ENCODE results near the gene ITLN2. TPM values are rescaled to one million over a fixed set of nuclear protein-coding genes. Genes with fewer than 3 reads are reported as not detected.

The ITLN2 gene
- total and polyA plus RNA-seq, 2 donors (not counting 3 experiments of a cell fraction or from before 2014, with no cell fraction given) = 0.46 TPM; not detected in 1

GRCh38 chr1:161000736-161001480 is 46.3 kb upstream of the ITLN2 start:
- Histone ChIP-seq H3K27me3 (ENCODE audit: control insufficient read depth in 2 of 2, insufficient read depth in 2 of 2, low read length in 2 of 2) (no peaks in the 10 kb centered on the region), H3K4me2 (ENCODE audit: insufficient read depth, low read length) (no peak overlapping the region), H3K4me1 (ENCODE audit: control insufficient read depth, extremely low read depth, insufficient read depth, low read length) (peaks cover 19% of the 10 kb centered on the region), H4K20me1 (replicated peaks; ENCODE audit: control insufficient read depth, extremely low read depth, insufficient read depth, low read length) (no peaks in the 10 kb centered on the region), H3K4me3 (replicated peaks in 1 of 3; ENCODE audit: insufficient read depth in 1 of 3, low read depth in 1 of 3, low read length in 3 of 3) (no peak overlapping the region), H3K9ac (replicated peaks; ENCODE audit: extremely low read depth, insufficient read depth, low read length) (no peak overlapping the region), H3K79me2 (ENCODE audit: control insufficient read depth, insufficient read depth, low read length) (peaks cover 2% of the 10 kb centered on the region), H3K36me3 (ENCODE audit: control insufficient read depth in 2 of 2, extremely low read depth in 1 of 2, insufficient read depth in 2 of 2, low read length in 2 of 2) (peaks cover 10 to 30% of the 10 kb centered on the region in 2 experiments), H2AFZ (ENCODE audit: low read depth, low read length) (no peak overlapping the region), H3K9me3 (replicated peaks; ENCODE audit: control insufficient read depth, insufficient read depth, low read length) (no peaks in the 10 kb centered on the region), H3K9me1 (replicated peaks; ENCODE audit: control insufficient read depth, extremely low read depth, insufficient read depth, low read length) (no peaks in the 10 kb centered on the region), H3K27ac (ENCODE audit: insufficient read depth, low read depth, low read length) (no peak overlapping the region)
- intact Hi-C loops (cut with micrococcal nuclease) = no loop called here
- DNase-seq (ENCODE audit: low read depth, low spot score) (no peak), FAIRE-seq (no peak)
- dilution Hi-C loops (cut with MboI; ENCODE audit: extremely low pct_ligation_motif_present, low sequenced_read_pairs) = no loop called here
- no TSS peak for BruUV-seq (replicated peaks)
- POLR2A ChIA-PET = no interaction called here
- CTCF ChIA-PET = interaction anchor here (3.5 kb wide), 1 partner anchor 97 kb away, joined by 9 read pairs; the partner anchor contains the start of gene KLHDC9
- TF ChIP-seq, protein P1, sequence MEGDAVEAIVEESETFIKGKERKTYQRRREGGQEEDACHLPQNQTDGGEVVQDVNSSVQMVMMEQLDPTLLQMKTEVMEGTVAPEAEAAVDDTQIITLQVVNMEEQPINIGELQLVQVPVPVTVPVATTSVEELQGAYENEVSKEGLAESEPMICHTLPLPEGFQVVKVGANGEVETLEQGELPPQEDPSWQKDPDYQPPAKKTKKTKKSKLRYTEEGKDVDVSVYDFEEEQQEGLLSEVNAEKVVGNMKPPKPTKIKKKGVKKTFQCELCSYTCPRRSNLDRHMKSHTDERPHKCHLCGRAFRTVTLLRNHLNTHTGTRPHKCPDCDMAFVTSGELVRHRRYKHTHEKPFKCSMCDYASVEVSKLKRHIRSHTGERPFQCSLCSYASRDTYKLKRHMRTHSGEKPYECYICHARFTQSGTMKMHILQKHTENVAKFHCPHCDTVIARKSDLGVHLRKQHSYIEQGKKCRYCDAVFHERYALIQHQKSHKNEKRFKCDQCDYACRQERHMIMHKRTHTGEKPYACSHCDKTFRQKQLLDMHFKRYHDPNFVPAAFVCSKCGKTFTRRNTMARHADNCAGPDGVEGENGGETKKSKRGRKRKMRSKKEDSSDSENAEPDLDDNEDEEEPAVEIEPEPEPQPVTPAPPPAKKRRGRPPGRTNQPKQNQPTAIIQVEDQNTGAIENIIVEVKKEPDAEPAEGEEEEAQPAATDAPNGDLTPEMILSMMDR (IDR thresholded peaks at IDR 0.05; ENCODE audit: extremely low read depth in 1 of 2, insufficient read depth in 1 of 2, low read depth in 1 of 2, low read length in 2 of 2) = no peak
- TF ChIP-seq GATA2 (IDR thresholded peaks at IDR 0.05; ENCODE audit: insufficient read depth, insufficient read length, low read depth, low read length) (no peak), MYC (IDR thresholded peaks at IDR 0.05; ENCODE audit: low read depth, low read length) (no peak), JUN (IDR thresholded peaks at IDR 0.05; ENCODE audit: borderline replicate concordance, insufficient read depth, insufficient read length, low read depth) (no peak), POLR2AphosphoS5 (IDR thresholded peaks at IDR 0.05; ENCODE audit: insufficient read depth, low read depth, low read length) (no peak), FOS (IDR thresholded peaks at IDR 0.05; ENCODE audit: borderline replicate concordance, insufficient read depth, low read length) (no peak), MAX (IDR thresholded peaks at IDR 0.05; ENCODE audit: insufficient read depth, insufficient read length) (no peak), EZH2 (IDR thresholded peaks at IDR 0.05; ENCODE audit: borderline replicate concordance, low read depth, low read length, severe bottlenecking) (no peak), POLR2A (IDR thresholded peaks at IDR 0.05; ENCODE audit: low read depth, low read length) (no peak)
